ENCODE data around the gene DNAH10. TPM values are rescaled to one million over a fixed set of nuclear protein-coding genes. Genes with fewer than 3 reads are reported as not detected.

Gene DNAH10
- total and polyA plus RNA-seq, 2 of the 4 experiments (the other 2 are of a cell fraction) = 0.18 to 0.22 TPM

DNA sequence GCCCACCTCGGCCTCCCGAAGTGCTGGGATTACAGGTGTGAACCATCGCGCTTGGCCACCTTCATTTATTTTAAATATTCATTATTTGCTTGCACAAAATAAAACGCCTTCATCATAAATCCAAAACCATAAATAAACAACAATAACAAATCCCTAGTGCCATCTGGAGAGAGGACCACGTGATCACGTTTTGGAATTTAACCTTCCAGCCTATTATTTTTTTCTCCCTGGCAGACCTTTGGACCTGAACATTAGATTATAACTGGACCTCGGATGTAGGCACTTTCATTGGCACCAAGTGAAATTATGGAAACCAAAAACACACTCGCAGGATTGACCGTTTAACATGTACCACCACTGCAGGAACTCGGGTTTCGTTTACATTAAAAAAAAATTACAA is 2.0 kb downstream of the DNAH10 start:
- POLR2A ChIA-PET (ENCODE audit: unreplicated experiment) = no interaction called here

More for the DNA sequence above, 2.0 kb downstream of the DNAH10 start:
- no peak for DNase-seq
- Histone ChIP-seq H3K27me3 (ENCODE audit: control insufficient read depth, insufficient read depth, low read length) (peaks cover 18% of the 10 kb centered on the region), H3K4ac (ENCODE audit: low read depth, low read length) (no peak overlapping the region), H3K9me3 (ENCODE audit: control insufficient read depth, insufficient read depth, low read length) (no peaks in the 10 kb centered on the region), H2BK20ac (ENCODE audit: low read depth, low read length) (no peak overlapping the region), H3K4me1 (ENCODE audit: control insufficient read depth, insufficient read depth, low read length) (no peaks in the 10 kb centered on the region), H2AK9ac (replicated peaks; ENCODE audit: low read depth, low read length, poor library complexity) (no peak overlapping the region), H2BK5ac (ENCODE audit: low read depth, low read length, poor library complexity, severe bottlenecking) (no peak overlapping the region), H3K18ac (ENCODE audit: low read depth, low read length) (no peak overlapping the region), H3K27ac (ENCODE audit: insufficient read depth, low read length) (no peak overlapping the region), H3K9me1 (ENCODE audit: insufficient read depth, low read length) (no peaks in the 10 kb centered on the region), H4K5ac (ENCODE audit: low read depth, low read length) (no peak overlapping the region), H4K91ac (ENCODE audit: insufficient read depth, low read depth, low read length) (no peak overlapping the region), H2AFZ (replicated peaks; ENCODE audit: low read length, poor library complexity) (no peak overlapping the region), H3K14ac (replicated peaks; ENCODE audit: low read depth, low read length) (no peak overlapping the region), H3K23ac (ENCODE audit: low read depth, low read length) (no peak overlapping the region), H2BK120ac (ENCODE audit: low read depth, low read length) (no peak overlapping the region), H3K4me3 (ENCODE audit: insufficient read depth, low read depth, low read length) (no peak overlapping the region), H3K56ac (ENCODE audit: extremely low read depth, insufficient read depth, low read length) (no peak overlapping the region), H4K20me1 (ENCODE audit: insufficient read depth, low read length) (no peaks in the 10 kb centered on the region), H3K36me3 (ENCODE audit: control insufficient read depth, insufficient read depth, low read length) (peaks cover 2% of the 10 kb centered on the region), H3K4me2 (ENCODE audit: low read depth, low read length) (no peak overlapping the region), H2AK5ac (ENCODE audit: low read depth, low read length) (no peak overlapping the region), H3K79me1 (ENCODE audit: low read depth in 1 of 2, low read length in 2 of 2) (no peaks in the 10 kb centered on the region), H3K9ac (ENCODE audit: low read depth, low read length) (no peak overlapping the region), H4K8ac (ENCODE audit: low read depth in 2 of 2, low read length in 2 of 2) (no peak overlapping the region), H2BK15ac (ENCODE audit: low read depth, low read length) (no peak overlapping the region)
- 77 to 100% methylated on average over 1 to 5 of the region's 12 CpGs for WGBS, 2 experiments (ENCODE audit: extremely low coverage in 2 of 2, insufficient read length in 1 of 2)
- intact Hi-C loops (cut with micrococcal nuclease) (no loop called here), dilution Hi-C loops (cut with HindIII; ENCODE audit: low sequenced_read_pairs, unreplicated experiment) (no loop called here), in situ Hi-C loops (cut with MboI; ENCODE audit: low sequenced_read_pairs) (no loop called here)
- BruUV-seq (replicated peaks) = no TSS peak
- TF ChIP-seq CEBPB (IDR thresholded peaks at IDR 0.05; ENCODE audit: low read depth, low read length) (no peak), RCOR1 (IDR thresholded peaks at IDR 0.05; ENCODE audit: insufficient replicate concordance, low read length) (no peak), CTCF (conservative IDR thresholded peaks at IDR 0.05; ENCODE audit: low read depth, low read length) (no peak), POLR2A (IDR thresholded peaks at IDR 0.05; ENCODE audit: low read depth, low read length) (no peak), MXI1 (IDR thresholded peaks at IDR 0.05; ENCODE audit: borderline replicate concordance, low read depth, low read length) (no peak), MAFK (IDR thresholded peaks at IDR 0.05; ENCODE audit: low read depth, low read length) (no peak), RAD21 (IDR thresholded peaks at IDR 0.05; ENCODE audit: low read length) (no peak), USF2 (IDR thresholded peaks at IDR 0.05; ENCODE audit: low read depth, low read length) (no peak), MAZ (IDR thresholded peaks at IDR 0.05; ENCODE audit: borderline replicate concordance, low read depth, low read length) (no peak), NFE2L2 (IDR thresholded peaks at IDR 0.05; ENCODE audit: low read depth, low read length) (no peak)
- CTCF ChIA-PET = no interaction called here
- ATAC-seq (ENCODE audit: low read depth) = no peak
